ENCODE measurements around the gene PILRB. TPM values are rescaled to one million over a fixed set of nuclear protein-coding genes. Genes with fewer than 3 reads are reported as not detected.
"Not testable (repeated sequence)": the region's sequence is repeated elsewhere in the genome, so short reads cannot be mapped to it uniquely, and the experiment has no call there.

The PILRB gene
- 100 to 1,000 TPM in 1 of 2 donors, 10 to 100 TPM in 1; 41.0 to 103 TPM for total RNA-seq

- H3K36me3 Mint-ChIP-seq, result peaks cover 11 to 23% of the 10 kb centered on the region in 2 donors
- DNase-seq (ENCODE audit: low spot score in 2 of 2), result no peak
- no peaks in the 10 kb centered on the region for H3K9me3 Mint-ChIP-seq
- H3K27ac Mint-ChIP-seq, result peak within 1 kb of the TSS in 1 of 2 donors; percentile 46
- ATAC-seq, result no peak
These were observed at the start of gene PILRB for GRCh38 chr7:100358027-100358856. Gene PILRB (plus strand): TSS chr7:100358117. CDS start chr7:100358303, 186 bp downstream.

GRCh38 chr7:100318329-100318728, 39.6 kb upstream of the PILRB start:
- not testable (repeated sequence) for H3K9me3 Mint-ChIP-seq; DNase-seq (ENCODE audit: low spot score in 2 of 2); ATAC-seq; H3K36me3 Mint-ChIP-seq
- H3K27ac Mint-ChIP-seq, result peak overlapping the region in 1 of 2 donors; percentile 52

GRCh38 chr7:100321648-100322047, 36.3 kb upstream of the PILRB start:
- H3K9me3 Mint-ChIP-seq; DNase-seq (ENCODE audit: low spot score in 2 of 2); H3K27ac Mint-ChIP-seq; ATAC-seq: not testable (repeated sequence)
- H3K36me3 Mint-ChIP-seq, result peaks cover 5 to 12% of the 10 kb centered on the region in 2 donors

- H3K27ac Mint-ChIP-seq; ATAC-seq; DNase-seq (ENCODE audit: low spot score in 2 of 2); H3K9me3 Mint-ChIP-seq; H3K36me3 Mint-ChIP-seq: not testable (repeated sequence)
These were observed 33.7 kb upstream of the PILRB start for GRCh38 chr7:100324194-100324593.

- H3K36me3 Mint-ChIP-seq; ATAC-seq; H3K9me3 Mint-ChIP-seq; DNase-seq (ENCODE audit: low spot score in 2 of 2): not testable (repeated sequence)
- H3K27ac Mint-ChIP-seq, result peak overlapping the region; percentile 15 to 20
These were observed 32.2 kb upstream of the PILRB start for GRCh38 chr7:100325671-100326070.

- not testable (repeated sequence) for H3K36me3 Mint-ChIP-seq; ATAC-seq; H3K27ac Mint-ChIP-seq; H3K9me3 Mint-ChIP-seq; DNase-seq (ENCODE audit: low spot score in 2 of 2)
These were observed 31.0 kb upstream of the PILRB start for GRCh38 chr7:100326914-100327313.

- Mint-ChIP-seq H3K36me3 (peaks cover 12% of the 10 kb centered on the region in 2 donors), H3K27ac (peak overlapping the region; percentile 89 to 91)
- peak; percentile 82 to 97 for DNase-seq (ENCODE audit: low spot score in 2 of 2)
- H3K9me3 Mint-ChIP-seq, result not testable (repeated sequence)
- ATAC-seq, result peak; percentile 96
These were observed 22.1 kb upstream of the PILRB start for GRCh38 chr7:100335566-100336466.

GRCh38 chr7:100338083-100338696, 19.7 kb upstream of the PILRB start:
- not testable (repeated sequence) for DNase-seq (ENCODE audit: low spot score in 2 of 2); H3K9me3 Mint-ChIP-seq; ATAC-seq
- Mint-ChIP-seq H3K27ac (peak overlapping the region; percentile 18 to 84), H3K36me3 (peaks cover 12% of the 10 kb centered on the region in 2 donors)

GRCh38 chr7:100341286-100341685, 16.6 kb upstream of the PILRB start:
- Mint-ChIP-seq H3K27ac (peak overlapping the region; percentile 2 to 45), H3K36me3 (peaks cover 12 to 18% of the 10 kb centered on the region in 2 donors)
- ATAC-seq; H3K9me3 Mint-ChIP-seq; DNase-seq (ENCODE audit: low spot score in 2 of 2): not testable (repeated sequence)

GRCh38 chr7:100342765-100343164, 15.2 kb upstream of the PILRB start:
- H3K36me3 Mint-ChIP-seq, result peaks cover 17 to 28% of the 10 kb centered on the region in 2 donors
- H3K9me3 Mint-ChIP-seq, result no peaks in the 10 kb centered on the region
- DNase-seq (ENCODE audit: low spot score in 2 of 2), result no peak
- H3K27ac Mint-ChIP-seq, result peak overlapping the region in 1 of 2 donors; percentile 2
- ATAC-seq, result no peak

- H3K27ac Mint-ChIP-seq, result peak overlapping the region; percentile 79 to 94
- not testable (repeated sequence) for H3K9me3 Mint-ChIP-seq; DNase-seq (ENCODE audit: low spot score in 2 of 2)
- H3K36me3 Mint-ChIP-seq, result peaks cover 12 to 19% of the 10 kb centered on the region in 2 donors
- peak in 1 of 2 donors; percentile 12 for ATAC-seq
These were observed 13.8 kb upstream of the PILRB start for GRCh38 chr7:100344124-100344559.

- ATAC-seq (peak; percentile 86 to 91), DNase-seq (ENCODE audit: low spot score in 2 of 2) (peak; percentile 68 to 84)
- Mint-ChIP-seq H3K27ac (peak overlapping the region; percentile 79 to 94), H3K36me3 (peaks cover 12 to 19% of the 10 kb centered on the region in 2 donors)
- H3K9me3 Mint-ChIP-seq, result not testable (repeated sequence)
These were observed 13.2 kb upstream of the PILRB start for GRCh38 chr7:100344560-100345287.

- ATAC-seq, result peak; percentile 54 to 77
- peak overlapping the region in 1 of 2 donors; percentile 79 for H3K27ac Mint-ChIP-seq
- peaks cover 12 to 24% of the 10 kb centered on the region in 2 donors for H3K36me3 Mint-ChIP-seq
These were observed 12.6 kb upstream of the PILRB start for GRCh38 chr7:100345288-100345672.

GRCh38 chr7:100346921-100347320, 11.0 kb upstream of the PILRB start:
- no peak overlapping the region for H3K27ac Mint-ChIP-seq
- peaks cover 12 to 24% of the 10 kb centered on the region in 2 donors for H3K36me3 Mint-ChIP-seq

More at GRCh38 chr7:100345288-100345672, 12.6 kb upstream of the PILRB start:
- not testable (repeated sequence) for H3K9me3 Mint-ChIP-seq
- DNase-seq (ENCODE audit: low spot score in 2 of 2), result peak in 1 of 2 donors; percentile 48

GRCh38 chr7:100348805-100349204, 9.1 kb upstream of the PILRB start:
- DNase-seq (ENCODE audit: low spot score in 2 of 2) (no peak), ATAC-seq (no peak)
- H3K27ac Mint-ChIP-seq, result peak overlapping the region; percentile 7 to 56
- H3K9me3 Mint-ChIP-seq, result no peaks in the 10 kb centered on the region
- peaks cover 12 to 24% of the 10 kb centered on the region in 2 donors for H3K36me3 Mint-ChIP-seq

More at GRCh38 chr7:100346921-100347320, 11.0 kb upstream of the PILRB start:
- ATAC-seq (no peak), DNase-seq (ENCODE audit: low spot score in 2 of 2) (no peak)
- H3K9me3 Mint-ChIP-seq, result no peaks in the 10 kb centered on the region

GRCh38 chr7:100349757-100350156, 8.2 kb upstream of the PILRB start:
- no peak overlapping the region for H3K27ac Mint-ChIP-seq
- peaks cover 12 to 24% of the 10 kb centered on the region in 2 donors for H3K36me3 Mint-ChIP-seq
- DNase-seq (ENCODE audit: low spot score in 2 of 2) (no peak), ATAC-seq (no peak)
- H3K9me3 Mint-ChIP-seq, result no peaks in the 10 kb centered on the region
